Mesangial cell (primary cell): Measurements from ENCODE around the gene S100A5. TPM values are rescaled to one million over a fixed set of nuclear protein-coding genes. Genes with fewer than 3 reads are reported as not detected.

Experiments
- total RNA-seq: library from RNA; depleted of rRNA; stranded (reverse); fragments of >200 nt; gene quantifications from 2 replicates; pipeline ENCODE4 v1.2.3, GENCODE V29; 2015

The S100A5 gene
- 0.16 and 2.5 TPM in 2 replicates for total RNA-seq

GRCh38 chr1:153540394-153541361, at the start of gene S100A5:
Gene S100A5, minus strand, starts transcription at chr1:153540934. Its CDS starts 743 bp downstream, at chr1:153540191.

GRCh38 chr1:153565529-153566374, 25.0 kb upstream of the S100A5 start, which contains the start of gene S100A2:
Gene S100A2, minus strand, starts transcription at chr1:153565844. Its CDS starts 1,967 bp downstream, at chr1:153563877.

GRCh38 chr1:153548722-153549688, 8.3 kb upstream of the S100A5 start, which contains the start of gene S100A3:
Gene S100A3, minus strand, starts transcription at chr1:153549258. Its CDS starts 773 bp downstream, at chr1:153548485.

DNA sequence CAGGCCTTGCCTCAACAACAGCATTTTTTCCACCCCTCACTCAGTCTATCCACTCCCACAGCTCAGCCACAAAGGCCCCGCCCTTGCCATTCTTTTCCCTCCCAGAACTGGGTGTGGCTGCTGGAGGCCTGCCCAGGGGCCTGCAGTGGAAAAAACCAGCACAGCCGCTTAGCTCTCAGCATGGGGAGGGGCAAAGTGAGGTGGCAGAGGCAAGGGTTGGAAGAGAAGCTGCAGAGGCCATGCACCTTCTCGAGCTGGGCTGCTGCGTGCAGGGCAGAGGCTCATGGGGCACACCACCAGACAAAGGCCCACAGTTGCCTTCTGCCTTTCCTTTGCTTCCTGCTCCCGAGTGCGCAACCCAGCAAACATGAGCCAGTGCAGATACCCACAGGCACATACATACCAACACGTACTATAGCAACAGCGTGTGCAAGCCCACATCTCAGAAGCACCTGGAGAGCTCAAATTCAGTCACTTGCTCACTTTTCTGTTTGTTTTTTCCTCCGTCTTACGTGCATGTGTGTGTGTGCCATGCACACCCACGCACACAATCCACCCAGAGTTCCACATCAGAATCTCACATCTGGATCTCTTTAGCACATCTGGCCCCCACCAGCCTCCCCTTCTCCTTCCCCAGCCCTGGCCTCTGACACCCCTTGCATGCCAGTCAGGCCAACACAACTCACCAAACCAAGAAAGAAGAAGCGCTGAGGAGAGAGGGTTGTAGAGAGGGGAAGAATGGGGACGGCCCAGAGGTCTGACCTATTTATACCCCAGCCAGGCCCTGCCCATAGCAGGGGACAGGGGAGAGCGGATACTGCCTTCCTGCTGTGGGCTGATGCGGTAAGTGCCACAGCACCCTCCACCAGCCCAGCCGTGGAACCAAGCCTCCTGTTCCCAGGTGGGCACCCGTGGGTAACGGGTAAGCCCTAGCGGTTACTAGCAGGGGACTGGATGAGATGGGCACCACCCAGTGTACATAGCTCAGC, 4.6 kb upstream of the S100A5 start, which contains the start of gene S100A4:
TSS of gene S100A4 (minus strand) at position 740 of the 989 bp plus-strand sequence. CDS start 1,012 bp downstream, outside the sequence.

DNA sequence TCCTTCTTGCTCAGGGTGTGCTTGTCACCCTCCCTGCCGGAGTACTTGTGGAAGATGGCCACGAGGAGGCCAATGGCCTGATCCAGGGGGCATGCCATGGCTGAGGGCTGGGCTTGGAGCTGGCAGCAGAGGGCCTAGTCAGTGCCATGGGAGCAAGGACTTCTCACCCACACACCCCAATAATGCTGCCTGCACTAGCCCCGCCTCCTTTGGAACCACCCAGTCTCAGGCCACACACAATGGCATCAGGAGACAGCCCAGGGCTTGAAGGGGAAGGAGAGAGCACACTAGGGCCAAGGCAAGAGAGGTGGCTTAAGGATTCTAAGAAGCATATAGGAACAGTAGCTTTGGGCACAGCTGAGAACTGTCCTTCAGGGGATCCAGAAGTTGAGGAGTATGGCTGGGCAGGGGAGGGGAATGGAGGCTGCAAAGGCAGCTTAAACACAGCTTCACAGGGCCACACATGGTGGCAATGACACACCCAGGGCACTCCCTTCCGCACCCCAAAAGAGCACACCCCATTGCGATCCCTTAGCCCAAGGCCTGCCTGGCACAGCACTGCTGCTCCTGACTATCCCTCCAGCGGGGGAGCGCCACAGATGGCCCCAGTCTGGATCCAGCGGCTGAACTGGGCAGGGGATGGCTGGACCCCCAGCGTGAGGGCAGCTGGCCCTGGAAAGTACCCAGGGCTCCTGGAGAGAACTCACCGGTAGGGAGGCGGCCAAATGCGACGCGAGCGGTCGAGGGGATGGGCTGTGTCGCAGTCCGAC, 5.3 kb downstream of the S100A5 start, which contains the start of gene S100A6:
TSS of gene S100A6 (minus strand) at position 750 of the 770 bp plus-strand sequence. CDS start at position 98, 652 bp downstream.

Other genes with a start within 250 kb of the S100A5 start
- not detected in 2 replicates for gene PGLYRP3, start 228.0 kb downstream of the S100A5 start, total RNA-seq
- not detected in 2 replicates for gene PGLYRP4, start 192.1 kb downstream of the S100A5 start, total RNA-seq
- gene S100A9, start 183.1 kb downstream of the S100A5 start, total RNA-seq: not detected in 2 replicates
- gene S100A12, start 165.3 kb downstream of the S100A5 start, total RNA-seq: not detected in 2 replicates
- gene S100A8, start 149.9 kb downstream of the S100A5 start, total RNA-seq: not detected in 2 replicates
- not detected in 2 replicates for gene S100A7A, start 124.4 kb downstream of the S100A5 start, total RNA-seq
- gene S100A7, start 80.3 kb downstream of the S100A5 start, total RNA-seq: not detected in 2 replicates
- 1,631 and 1,651 TPM in 2 replicates for gene S100A6, start 4.9 kb downstream of the S100A5 start, total RNA-seq
- 21.2 and 31.3 TPM in 2 replicates for gene S100A4, start 4.9 kb upstream of the S100A5 start, total RNA-seq
- gene S100A3, start 8.3 kb upstream of the S100A5 start, total RNA-seq: 5.8 and 42.2 TPM in 2 replicates
- gene S100A2, start 24.9 kb upstream of the S100A5 start, total RNA-seq: 3.5 and 21.7 TPM in 2 replicates
- 433 and 734 TPM in 2 replicates for gene S100A16, start 72.2 kb upstream of the S100A5 start, total RNA-seq
- 1.1 TPM in 1 of 2 replicates, not detected in the other for gene S100A14, start 75.4 kb upstream of the S100A5 start, total RNA-seq
- gene S100A13, start 86.6 kb upstream of the S100A5 start, total RNA-seq: 146 and 185 TPM in 2 replicates
- 4.4 TPM in 1 of 2 replicates, not detected in the other for gene S100A1, start 87.5 kb upstream of the S100A5 start, total RNA-seq
- gene CHTOP, start 93.1 kb upstream of the S100A5 start, total RNA-seq: 36.4 and 38.1 TPM in 2 replicates
- gene SNAPIN, start 117.8 kb upstream of the S100A5 start, total RNA-seq: 64.7 and 84.4 TPM in 2 replicates
- 133 and 266 TPM in 2 replicates for gene ILF2, start 130.1 kb upstream of the S100A5 start, total RNA-seq
- gene NPR1, start 137.8 kb upstream of the S100A5 start, total RNA-seq: 4.7 and 74.3 TPM in 2 replicates
- gene INTS3, start 187.1 kb upstream of the S100A5 start, total RNA-seq: 28.2 and 39.3 TPM in 2 replicates
- 7.3 and 24.0 TPM in 2 replicates for gene SLC27A3, start 234.5 kb upstream of the S100A5 start, total RNA-seq